ENCODE results near the gene PTPN23.
"Not testable (repeated sequence)": the region's sequence is repeated elsewhere in the genome, so short reads cannot be mapped to it uniquely, and the experiment has no call there.

GRCh38 chr3:47360110-47360517 lies 20.7 kb upstream of the PTPN23 start:
- TF ChIP-seq POLR2AphosphoS5, POLR2A (IDR thresholded peaks at IDR 0.05): not testable (repeated sequence)
